ENCODE measurements around the gene ZNF827.

ZNF827 gene, protein sequence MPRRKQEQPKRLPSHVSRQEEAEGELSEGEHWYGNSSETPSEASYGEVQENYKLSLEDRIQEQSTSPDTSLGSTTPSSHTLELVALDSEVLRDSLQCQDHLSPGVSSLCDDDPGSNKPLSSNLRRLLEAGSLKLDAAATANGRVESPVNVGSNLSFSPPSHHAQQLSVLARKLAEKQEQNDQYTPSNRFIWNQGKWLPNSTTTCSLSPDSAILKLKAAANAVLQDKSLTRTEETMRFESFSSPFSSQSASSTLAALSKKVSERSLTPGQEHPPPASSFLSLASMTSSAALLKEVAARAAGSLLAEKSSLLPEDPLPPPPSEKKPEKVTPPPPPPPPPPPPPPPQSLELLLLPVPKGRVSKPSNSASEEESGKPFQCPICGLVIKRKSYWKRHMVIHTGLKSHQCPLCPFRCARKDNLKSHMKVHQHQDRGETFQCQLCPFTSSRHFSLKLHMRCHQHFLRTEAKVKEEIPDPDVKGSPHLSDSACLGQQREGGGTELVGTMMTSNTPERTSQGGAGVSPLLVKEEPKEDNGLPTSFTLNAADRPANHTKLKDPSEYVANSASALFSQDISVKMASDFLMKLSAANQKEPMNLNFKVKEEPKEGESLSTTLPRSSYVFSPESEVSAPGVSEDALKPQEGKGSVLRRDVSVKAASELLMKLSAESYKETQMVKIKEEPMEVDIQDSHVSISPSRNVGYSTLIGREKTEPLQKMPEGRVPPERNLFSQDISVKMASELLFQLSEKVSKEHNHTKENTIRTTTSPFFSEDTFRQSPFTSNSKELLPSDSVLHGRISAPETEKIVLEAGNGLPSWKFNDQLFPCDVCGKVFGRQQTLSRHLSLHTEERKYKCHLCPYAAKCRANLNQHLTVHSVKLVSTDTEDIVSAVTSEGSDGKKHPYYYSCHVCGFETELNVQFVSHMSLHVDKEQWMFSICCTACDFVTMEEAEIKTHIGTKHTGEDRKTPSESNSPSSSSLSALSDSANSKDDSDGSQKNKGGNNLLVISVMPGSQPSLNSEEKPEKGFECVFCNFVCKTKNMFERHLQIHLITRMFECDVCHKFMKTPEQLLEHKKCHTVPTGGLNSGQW

DNA sequence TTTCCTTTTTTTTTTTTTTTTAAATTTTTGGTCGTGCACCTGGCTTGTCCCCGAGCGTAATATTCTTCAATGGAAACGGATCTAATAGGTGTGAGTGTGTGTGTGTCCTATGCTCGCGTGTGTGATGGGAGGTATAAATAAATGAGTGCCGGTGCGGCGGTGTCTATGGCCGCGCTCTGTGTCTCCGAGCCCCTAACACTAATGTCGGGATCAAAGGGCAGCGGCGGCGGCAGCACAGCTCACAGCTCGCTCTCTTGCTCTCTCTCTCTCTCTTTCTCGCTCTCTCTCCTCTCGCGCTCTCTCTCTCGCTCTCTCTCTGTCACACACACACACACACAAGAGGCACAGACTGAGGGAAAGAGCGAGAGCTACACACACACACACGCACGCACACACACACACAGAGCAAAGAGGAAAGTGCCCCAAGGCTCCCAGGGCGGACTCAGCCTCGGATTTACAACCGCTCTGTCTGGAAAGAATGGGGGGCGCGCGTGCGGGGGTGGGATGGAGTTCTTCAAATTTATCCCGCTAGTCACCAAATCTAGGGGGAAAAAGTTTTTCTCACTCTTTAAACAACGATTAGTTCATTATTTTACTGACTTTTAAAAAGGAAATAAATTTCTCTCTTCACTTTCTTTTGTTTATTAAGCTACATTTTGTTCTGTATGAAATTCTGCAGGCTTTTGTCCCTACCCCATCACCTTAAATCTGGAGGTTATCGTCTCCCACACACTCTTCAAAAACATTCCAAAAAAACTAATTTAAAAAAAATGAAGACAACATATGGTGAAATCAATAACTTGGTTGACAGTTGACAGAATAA, at the start of gene ZNF827:
TSS of gene ZNF827 (minus strand) at position 206 of the 823 bp plus-strand sequence. CDS start 416 bp downstream, outside the sequence.
- peak; percentile 75 for DNase-seq (ENCODE audit: low spot score)

GRCh38 chr4:145984563-145984962, 45.9 kb upstream of the ZNF827 start:
- DNase-seq (ENCODE audit: low spot score): no peak

GRCh38 chr4:145982791-145983190, 44.2 kb upstream of the ZNF827 start:
- no peak for DNase-seq (ENCODE audit: low spot score)

- DNase-seq (ENCODE audit: low spot score): no peak
Observed at GRCh38 chr4:145979160-145979559, 40.5 kb upstream of the ZNF827 start.

GRCh38 chr4:145976680-145977079, 38.1 kb upstream of the ZNF827 start:
- no peak for DNase-seq (ENCODE audit: low spot score)

GRCh38 chr4:145960012-145960411, 21.4 kb upstream of the ZNF827 start:
- no peak for DNase-seq (ENCODE audit: low spot score)

- no peak for DNase-seq (ENCODE audit: low spot score)
Observed at GRCh38 chr4:145957302-145957701, 18.7 kb upstream of the ZNF827 start.

DNA sequence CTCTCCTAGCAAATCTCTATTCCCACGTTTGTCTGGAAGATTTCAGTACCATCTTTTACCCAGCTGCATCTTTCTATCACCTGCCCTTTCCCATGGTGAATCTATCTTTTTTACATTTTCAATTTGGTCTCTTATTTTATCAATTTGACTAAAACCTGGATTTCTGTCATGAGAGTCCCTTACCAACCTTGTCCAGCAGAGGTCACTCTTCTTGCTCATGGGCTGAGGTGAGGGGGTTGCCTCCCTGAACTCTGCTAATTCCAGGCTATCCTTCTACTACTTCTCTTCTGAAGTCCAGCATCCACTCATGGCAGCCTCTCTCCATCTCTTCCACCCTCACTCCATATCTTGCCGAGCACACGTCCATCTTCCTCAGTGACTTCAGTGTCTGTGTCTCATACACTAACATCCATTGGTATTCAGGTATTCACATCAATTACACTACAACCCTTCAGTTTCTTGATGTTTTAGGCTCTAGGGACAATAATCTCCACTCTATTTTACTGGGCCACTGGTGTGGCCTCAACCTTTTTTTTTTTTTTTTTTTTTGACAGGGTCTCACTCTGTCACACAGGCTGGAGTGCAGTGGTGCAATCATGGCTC, 17.8 kb upstream of the ZNF827 start:
- peak; percentile 20 for DNase-seq (ENCODE audit: low spot score)

GRCh38 chr4:145954924-145955339, 16.3 kb upstream of the ZNF827 start:
- no peak for DNase-seq (ENCODE audit: low spot score)

DNA sequence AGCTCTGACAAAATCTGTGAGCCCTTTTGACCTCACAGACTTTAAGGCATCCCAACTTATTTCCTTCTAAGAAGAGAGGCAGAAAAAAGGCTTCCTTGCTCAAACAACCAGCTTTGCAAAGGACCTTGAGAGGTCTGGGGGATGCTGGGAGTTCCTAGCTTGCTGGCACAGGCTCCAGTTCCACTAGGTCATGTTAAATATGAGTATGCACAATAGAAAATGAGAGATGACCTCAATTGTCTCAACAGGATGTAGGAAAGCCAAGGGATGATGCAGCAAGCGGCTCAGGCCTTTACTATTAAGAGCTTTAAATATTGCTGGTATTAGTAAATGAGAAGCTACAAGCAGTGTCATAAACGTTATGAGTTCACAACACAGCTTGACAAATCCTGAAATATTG, 13.3 kb upstream of the ZNF827 start:
- no peak for DNase-seq (ENCODE audit: low spot score)

GRCh38 chr4:145945431-145946155, 7.0 kb upstream of the ZNF827 start:
- DNase-seq (ENCODE audit: low spot score): no peak

DNA sequence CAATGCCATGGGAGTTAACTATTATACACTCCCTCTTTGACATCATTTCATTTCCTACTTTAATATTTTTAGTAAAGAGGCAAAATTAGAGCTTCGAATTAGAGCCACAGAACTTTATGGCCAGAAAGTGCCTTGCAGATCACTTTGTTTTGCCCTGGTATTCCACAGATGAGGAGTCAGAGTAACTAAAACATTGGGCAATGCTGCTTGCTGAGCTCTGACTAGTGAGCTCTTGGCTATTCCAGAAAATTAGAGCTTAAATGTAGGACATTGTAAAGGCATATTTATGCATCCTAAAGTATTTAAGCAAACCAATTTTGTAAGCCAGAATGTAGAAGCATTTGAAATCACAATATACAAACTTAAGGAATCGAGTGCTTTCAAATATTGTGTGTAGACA, 6.3 kb upstream of the ZNF827 start:
- DNase-seq (ENCODE audit: low spot score): no peak

DNA sequence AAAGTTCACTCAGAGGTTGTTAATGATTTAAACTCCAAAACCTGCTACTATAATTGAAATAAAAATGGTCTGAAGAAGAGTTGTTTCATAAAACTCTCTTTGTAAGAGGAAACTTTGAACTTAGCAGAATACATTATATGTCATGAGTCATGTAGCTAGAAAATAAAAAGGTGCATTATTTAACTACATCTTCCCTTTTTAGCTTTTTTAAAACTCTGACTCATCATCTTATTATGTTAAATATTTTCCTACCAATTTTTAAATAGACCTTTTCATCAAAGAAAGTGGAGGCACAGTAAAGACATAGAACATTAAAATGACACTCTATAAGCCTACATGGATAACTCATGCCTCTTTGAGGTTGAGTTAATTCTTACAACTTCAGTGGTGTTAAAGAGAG, 1.2 kb upstream of the ZNF827 start:
- DNase-seq (ENCODE audit: low spot score): no peak

DNA sequence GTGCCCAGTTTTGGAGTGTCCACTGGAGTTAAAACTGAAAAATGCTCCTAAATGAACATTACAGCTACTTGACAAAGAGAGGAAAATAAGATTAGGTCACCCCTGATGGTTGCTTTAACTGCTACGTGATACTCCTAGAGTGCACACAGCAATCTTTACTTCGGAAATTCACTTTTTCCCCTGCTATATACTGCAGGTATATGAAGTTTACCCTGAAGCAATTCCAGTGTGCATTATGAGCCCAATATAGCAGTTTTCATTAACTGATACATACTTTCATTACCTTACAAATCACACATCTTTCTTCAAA, 773 bp upstream of the ZNF827 start:
- DNase-seq (ENCODE audit: low spot score): no peak

DNA sequence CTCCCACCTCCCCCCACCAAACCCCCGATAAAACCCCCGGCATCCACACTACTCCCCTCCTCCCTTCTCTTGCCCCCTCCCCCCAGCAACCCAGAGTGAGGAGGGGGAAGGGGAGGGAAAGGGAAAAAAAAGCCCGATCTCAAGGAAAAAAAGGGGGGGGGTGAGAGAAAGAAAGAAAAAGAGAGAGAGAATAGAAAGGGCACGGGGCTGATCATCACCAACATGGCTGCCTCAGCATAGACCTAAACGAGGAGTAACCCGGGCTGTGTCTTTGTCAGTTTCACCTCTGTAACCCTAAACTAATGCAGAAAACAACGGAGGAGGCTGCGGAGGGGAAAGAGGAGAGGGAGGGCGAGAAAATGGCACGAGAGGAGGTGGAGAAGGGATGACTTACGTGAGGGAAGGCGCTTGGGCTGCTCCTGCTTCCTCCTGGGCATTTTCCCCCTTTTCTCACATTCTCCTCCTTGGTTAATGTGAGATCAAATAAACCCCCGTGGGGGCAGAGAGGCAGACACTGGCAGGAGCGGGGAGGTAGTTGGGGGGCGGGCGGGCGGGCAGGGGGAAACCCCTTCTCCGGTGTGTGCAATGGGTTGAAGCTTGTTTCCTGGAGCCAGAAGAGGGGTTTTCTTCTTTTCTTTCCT, 532 bp downstream of the ZNF827 start:
- peak; percentile 48 for DNase-seq (ENCODE audit: low spot score)

DNA sequence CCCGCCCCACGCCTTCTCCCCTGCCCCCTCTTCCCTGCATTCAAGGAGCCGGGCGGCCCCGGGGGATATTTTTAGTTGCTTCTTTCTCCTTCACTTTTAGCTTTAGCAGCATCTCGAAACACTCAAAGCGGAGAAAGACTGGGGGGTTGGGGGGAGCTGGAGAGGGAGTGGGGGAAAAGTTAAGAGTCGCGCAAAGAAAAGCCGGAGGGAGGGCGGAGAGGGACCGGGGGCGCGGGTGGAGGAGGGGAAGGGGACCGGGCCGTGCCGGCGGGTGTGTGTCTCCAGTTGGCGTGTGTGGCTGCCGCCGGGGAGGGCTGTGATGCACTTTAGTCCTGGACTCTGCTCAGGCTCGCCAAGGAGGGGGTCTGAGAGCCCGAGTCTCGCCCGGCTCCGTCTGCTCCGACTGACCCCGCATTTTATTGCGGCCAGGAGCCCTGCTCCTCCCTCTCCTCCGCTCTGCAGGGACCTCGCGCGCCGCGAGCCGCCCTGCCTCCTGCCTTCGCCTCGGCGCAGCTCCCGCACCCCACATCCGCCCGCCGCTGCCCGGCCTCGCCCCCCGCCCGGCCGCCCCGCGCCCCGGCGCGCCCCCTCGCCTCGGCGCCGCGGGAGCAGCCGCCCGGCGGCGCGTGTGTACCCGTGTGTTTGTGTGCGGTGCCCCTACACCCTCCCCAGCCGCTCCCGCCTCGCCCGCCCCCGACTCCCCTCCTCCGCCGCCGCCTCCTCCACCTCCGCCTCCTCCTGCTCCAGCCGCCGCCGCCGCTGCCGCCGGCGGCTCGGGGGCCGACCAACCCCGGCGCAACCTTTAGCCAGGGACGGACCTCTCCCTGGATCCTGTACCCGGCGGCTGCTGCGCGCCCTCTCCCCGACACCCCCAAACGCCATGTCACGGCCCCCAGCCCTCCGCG, 1.4 kb downstream of the ZNF827 start:
- DNase-seq (ENCODE audit: low spot score): peak; percentile 51

DNA sequence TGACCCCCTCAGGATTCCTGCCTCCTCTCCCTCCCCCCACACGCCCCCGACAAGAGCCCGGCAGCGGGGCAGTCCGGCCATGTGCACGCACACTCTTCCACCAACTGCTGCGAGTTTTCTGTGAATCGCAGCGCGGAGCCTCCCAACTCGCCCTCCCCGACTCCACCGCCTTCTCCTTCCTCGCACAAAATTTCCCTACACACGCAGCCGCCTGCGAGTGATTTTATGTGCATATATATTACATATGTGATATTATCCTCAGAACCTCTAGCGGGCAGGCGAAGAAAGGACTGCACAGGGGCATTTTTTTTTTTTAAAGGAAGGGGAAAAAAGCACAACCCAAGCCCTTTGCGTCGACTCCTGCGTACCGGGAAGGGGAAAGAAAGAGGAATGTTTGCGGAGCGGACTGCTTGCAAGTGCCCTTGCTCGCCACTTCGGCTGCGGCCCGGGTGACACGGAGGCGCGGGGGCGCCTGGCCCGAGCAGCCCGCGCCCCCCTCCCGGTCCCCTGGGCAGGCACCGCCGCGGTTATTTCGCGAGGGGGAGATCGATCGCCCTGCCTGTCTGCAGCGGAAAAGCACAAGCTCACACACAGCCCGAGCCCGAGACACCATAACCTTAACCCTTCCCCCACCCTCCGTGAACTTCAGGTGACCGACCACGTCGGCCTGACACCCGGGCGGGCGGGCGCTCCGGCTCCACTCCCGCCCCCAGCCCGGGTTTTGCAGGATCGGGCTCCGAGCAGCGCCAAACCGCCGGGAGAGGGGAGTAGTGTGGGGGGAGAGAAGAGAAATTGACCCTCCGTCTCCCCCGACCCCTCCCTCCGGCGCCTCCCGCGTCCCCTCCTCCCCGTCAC, 2.3 kb downstream of the ZNF827 start:
- peak; percentile 62 for DNase-seq (ENCODE audit: low spot score)
